IPS-11a (cell line): ENCODE results near the gene TIMELESS.
A peak's percentile ranks its signal among the peaks of the same experiment; 100 is the strongest.
"Not testable (repeated sequence)": the region's sequence is repeated elsewhere in the genome, so short reads cannot be mapped to it uniquely, and the experiment has no call there.

Experiments
- H3K4me3 ChIP-seq: one replicate; pipeline ENCODE4 v1.5.1; 2013; ENCODE audit warnings: low read depth, low read length, control low read depth

The TIMELESS gene, protein sequence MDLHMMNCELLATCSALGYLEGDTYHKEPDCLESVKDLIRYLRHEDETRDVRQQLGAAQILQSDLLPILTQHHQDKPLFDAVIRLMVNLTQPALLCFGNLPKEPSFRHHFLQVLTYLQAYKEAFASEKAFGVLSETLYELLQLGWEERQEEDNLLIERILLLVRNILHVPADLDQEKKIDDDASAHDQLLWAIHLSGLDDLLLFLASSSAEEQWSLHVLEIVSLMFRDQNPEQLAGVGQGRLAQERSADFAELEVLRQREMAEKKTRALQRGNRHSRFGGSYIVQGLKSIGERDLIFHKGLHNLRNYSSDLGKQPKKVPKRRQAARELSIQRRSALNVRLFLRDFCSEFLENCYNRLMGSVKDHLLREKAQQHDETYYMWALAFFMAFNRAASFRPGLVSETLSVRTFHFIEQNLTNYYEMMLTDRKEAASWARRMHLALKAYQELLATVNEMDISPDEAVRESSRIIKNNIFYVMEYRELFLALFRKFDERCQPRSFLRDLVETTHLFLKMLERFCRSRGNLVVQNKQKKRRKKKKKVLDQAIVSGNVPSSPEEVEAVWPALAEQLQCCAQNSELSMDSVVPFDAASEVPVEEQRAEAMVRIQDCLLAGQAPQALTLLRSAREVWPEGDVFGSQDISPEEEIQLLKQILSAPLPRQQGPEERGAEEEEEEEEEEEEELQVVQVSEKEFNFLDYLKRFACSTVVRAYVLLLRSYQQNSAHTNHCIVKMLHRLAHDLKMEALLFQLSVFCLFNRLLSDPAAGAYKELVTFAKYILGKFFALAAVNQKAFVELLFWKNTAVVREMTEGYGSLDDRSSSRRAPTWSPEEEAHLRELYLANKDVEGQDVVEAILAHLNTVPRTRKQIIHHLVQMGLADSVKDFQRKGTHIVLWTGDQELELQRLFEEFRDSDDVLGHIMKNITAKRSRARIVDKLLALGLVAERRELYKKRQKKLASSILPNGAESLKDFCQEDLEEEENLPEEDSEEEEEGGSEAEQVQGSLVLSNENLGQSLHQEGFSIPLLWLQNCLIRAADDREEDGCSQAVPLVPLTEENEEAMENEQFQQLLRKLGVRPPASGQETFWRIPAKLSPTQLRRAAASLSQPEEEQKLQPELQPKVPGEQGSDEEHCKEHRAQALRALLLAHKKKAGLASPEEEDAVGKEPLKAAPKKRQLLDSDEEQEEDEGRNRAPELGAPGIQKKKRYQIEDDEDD

DNA sequence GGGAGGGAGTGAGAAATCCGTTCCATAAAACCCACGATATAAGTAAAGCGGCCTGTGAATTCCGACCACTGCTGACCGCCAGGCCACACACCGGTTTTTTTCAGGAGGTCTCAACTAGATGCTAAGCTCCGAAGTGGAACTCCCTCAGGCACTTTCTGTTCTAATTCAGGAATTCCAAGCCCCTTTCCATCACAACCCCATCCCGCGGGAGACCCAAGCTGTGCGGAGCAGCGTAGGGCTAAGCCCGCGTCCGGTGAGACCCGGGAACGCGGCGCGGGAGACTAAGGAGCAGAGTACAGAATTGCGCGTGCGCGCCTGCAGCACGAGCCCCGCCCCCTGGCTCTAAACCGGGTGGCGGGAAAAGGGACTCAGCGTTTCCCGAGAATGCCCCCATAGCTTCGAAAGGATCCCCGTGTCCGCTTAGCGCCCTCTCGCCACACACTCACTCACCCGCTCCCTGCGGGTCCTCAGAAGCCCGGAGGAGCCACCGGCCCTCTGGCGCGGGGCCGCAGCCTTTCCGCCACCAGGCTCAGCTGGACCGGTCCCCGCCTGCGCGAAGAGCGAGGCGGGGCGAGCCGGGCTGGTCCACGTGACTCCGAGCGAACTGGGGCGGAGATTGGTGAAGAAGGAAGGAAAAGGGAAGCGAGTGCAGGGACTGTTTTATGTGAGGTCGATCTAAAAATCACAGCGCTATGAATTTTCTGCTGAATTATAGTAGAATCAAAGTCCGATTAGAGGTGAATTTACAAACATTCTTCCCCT lies at the start of gene TIMELESS:
Gene TIMELESS, minus strand, starts transcription at position 567 of the 762 bp plus-strand sequence. CDS start 15,256 bp downstream, outside the sequence.
- peak within 1 kb of the TSS; percentile 69 for H3K4me3 ChIP-seq

DNA sequence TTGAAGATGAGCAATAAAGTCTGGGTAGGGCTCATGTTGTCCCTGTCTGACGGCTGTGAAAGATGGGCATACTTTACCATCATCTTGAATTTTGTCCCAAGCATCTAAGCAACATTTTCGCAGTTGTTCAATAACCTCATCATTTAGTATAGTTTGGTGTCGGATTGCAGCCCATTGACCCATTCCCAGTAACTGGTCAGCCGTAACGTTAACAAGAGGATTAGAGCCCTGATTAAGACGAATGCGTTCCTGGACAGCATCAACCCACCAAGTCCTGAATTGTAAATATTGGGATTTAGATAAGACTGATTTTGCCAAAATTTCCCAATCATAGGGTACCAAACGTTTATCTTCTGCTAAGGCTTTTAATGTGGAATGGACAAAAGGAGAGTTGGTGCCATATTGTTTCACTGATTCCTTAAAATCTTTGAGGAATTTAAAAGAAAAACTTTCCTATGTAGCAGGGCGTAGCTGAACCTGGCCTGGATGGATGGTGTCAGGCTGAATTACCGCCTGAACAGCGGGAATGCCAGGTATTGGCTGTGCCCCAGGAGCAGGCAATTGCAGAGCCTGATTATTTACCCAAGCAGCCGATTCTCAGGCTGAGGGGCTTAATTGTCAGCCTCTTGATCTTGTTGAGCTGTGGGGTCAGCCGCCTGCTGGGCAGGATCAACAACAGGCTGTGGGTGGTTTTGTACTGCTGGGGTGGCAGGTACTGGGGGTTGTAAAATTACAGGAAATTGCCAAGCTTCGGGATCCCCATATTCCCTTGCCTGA lies 49.1 kb upstream of the TIMELESS start:
- H3K4me3 ChIP-seq: not testable (repeated sequence)

DNA sequence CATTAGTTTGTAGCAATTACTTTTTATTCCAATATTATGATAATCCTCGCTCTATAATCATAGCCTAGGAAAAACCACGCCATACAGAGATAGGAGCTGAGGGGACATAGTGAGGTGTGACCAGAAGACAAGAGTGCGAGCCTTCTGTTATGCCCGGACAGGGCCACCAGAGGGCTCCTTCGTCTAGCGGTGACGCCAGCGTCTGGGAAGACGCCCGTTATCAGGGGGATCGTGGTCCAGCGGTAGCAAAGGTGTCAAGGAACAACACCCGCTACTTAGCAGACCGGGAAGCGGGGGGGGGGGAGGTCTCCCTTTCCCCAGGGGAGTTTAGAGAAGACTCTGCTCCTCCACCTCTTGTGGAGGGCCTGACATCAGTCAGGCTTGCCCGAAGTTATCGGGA lies 47.5 kb upstream of the TIMELESS start:
- not testable (repeated sequence) for H3K4me3 ChIP-seq

DNA sequence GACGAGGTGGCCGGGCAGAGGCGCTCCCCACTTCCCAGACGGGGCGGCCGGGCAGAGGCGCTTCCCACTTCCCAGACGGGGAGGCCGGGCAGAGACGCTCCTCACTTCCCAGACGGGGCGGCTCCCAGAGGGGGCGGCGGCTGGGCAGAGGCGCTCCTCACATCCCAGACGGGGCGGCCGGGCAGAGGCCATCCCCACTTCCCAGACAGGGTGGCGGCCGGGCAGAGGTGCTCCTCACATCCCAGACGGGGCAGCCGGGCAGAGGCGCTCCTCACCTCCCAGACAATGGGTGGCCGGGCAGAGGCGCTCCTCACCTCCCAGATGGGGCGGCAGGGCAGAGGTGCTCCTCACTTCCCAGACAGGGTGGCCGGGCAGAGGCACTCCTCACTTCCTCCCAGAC lies 45.3 kb upstream of the TIMELESS start:
- not testable (repeated sequence) for H3K4me3 ChIP-seq

DNA sequence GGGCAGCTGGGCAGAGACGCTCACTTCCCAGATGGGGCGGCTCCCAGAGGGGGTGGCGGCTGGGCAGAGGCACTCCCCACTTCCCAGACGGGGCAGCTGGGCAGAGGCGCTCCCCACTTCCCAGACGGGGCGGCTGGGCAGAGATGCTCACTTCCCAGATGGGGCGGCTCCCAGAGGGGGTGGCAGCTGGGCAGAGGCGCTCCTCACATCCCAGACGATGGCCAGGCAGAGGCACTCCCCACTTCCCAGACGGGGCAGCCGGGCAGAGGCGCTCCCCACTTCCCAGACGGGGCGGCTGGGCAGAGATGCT lies 44.8 kb upstream of the TIMELESS start:
- not testable (repeated sequence) for H3K4me3 ChIP-seq

DNA sequence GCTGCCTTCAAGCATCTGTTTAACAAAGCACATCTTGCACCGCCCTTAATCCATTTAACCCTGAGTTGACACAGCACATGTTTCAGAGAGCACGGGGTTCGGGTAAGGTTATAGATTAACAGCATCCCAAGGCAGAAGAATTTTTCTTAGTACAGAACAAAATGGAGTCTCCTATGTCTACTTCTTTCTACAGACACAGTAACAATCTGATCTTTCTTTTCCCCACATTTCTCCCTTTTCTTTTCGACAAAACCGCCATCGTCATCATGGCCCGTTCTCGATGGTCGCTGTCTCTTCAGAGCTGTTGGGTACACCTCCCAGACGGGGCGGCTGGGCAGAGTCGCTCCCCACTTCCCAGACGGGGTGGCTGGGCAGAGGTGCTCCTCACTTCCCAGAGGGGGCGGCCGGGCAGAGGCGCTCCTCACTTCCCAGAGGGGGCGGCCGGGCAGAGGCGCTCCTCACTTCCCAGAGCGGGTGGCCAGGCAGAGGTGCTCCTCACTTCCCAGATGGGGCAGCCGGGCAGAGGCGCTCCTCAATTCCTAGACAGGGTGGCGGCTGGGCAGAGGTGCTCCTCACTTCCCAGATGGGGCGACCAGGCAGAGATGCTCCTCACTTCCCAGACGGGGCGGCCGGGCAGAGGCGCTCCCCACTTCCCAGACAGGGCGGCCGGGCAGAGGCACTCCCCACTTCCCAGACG lies 44.3 kb upstream of the TIMELESS start:
- H3K4me3 ChIP-seq: not testable (repeated sequence)

DNA sequence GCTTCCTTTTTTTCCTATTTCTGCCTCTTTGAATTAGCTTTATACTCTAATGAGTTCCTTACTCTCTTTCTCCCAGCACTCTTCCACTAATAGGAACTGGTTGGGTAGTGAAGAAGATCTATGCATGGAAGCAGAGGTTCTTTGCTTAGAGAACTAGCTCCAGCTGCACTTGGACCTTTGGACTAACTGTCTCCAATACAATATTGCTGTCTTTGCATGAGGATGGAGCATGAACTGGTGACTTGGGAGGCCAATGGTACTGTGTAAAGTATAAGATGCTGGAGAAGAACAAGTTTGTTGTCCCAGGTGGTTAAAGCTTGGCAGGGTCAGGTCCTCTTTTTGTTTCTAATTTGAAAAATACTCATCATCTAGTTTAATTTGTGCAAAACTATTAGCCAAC lies 41.1 kb upstream of the TIMELESS start:
- no peak overlapping the region for H3K4me3 ChIP-seq

DNA sequence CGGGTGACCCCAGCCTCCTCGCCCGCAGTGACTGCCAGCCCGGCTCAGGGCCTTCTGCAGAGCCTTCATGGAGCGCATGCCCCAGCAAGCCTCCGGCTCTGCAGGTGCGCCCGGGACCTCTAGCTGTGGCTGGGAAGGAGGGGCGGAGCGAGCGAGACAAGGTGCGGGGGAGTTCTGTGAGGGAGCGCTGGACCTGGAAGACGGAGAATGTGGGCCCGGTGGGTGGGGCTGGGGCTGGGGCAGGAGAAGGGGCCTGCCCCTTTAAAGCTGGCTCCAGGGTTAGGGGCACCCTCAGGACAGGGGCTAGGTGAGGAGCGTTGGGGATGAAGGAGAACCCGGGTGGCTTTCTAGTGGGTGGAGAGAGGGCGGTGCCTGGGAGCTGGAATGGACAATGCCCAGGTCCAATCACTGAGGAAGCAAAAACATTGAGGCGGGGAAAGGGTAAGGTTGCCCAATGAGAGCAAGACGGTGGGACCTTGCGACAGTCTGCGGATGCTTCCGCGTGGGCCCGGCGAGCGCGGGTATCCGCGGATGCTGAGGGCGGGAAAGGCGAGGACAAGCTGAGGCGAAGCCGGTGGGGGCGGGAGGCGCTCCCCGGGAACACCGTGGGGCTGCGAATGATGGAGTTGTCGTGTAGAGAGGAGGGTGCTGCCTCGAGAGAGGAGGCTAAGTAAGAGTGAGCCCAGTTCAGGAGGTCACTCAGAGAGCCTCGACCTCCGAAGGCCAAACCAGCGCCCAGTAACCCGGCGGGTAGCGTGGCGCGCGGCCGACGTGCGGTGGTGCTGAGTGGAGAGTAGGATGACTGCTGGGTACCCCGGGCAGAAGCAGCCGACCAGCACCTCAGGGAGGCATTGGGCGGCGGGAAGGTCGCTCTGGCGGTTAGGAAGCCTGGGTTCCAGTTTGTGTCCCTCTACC lies 39.1 kb upstream of the TIMELESS start, which contains the start of gene GLS2:
Gene GLS2, minus strand, starts transcription at position 121 of the 915 bp plus-strand sequence. Its CDS starts 43 bp downstream, at position 78.
- peak within 1 kb of the TSS; percentile 77 for H3K4me3 ChIP-seq

DNA sequence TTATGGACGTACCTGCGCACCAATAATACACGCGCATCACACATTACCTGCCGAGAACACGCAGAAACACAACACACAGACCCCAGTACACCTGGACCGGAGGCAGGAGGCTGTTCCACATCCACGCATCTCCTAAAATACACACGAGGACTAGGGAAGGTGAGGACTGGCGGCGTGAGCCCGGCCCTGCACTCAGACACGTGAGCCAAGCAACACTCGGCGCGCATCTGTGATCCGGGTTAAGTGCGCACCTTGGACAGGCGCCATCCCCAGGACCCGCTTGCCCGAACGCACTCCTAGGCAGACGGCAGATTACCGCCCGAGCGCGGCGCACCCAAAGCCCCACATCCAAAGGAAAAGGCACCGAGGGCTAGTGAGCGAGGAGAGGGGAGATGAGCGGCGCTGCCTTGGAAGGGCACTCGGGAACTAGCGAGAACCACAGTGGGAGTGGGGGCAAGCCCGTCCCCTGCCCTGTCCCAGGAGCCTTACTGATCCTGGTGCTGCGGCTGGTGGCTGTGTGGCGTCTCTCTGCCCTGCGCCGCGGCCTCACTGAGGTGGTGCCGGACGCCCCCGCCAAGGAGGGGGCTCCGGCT lies 38.3 kb upstream of the TIMELESS start:
- peak overlapping the region; percentile 77 for H3K4me3 ChIP-seq

DNA sequence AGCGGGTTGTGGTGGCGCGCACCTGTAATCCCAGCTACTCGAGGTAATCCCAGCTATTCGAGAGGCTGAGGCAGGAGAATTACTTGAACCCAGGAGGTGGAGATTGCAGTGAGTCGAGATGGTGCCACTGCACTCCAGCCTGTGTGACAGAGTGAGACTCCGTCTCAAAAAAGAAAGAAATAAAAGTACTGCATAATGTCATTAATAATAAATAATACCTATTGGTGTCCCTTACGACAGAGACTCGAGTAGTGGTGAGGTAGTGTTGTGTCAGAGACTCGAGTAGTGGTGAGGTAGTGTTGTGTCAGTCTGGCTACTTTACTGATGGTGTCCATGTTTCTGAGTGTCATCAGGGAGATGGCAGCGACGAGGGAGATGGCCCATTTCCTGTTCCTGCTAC lies 37.5 kb upstream of the TIMELESS start:
- peak overlapping the region; percentile 77 for H3K4me3 ChIP-seq

DNA sequence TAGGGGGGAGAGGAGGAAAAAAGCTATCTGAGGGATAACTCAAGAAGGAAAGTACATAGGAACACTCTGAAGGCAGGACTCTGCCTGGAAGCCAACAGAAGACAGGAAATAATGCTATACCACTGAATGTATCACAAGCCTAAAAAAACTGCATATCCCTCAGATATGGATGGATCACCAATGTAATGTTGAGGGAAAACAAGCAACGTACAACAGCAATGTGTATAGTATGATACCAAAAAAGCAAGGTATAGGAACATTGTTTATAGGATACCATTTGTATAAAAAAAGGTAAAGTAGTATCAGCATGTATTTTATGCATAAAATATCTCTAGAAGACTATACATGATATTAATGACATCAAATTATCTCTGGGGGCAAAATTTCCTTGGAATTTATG lies 35.3 kb upstream of the TIMELESS start:
- no peak overlapping the region for H3K4me3 ChIP-seq

DNA sequence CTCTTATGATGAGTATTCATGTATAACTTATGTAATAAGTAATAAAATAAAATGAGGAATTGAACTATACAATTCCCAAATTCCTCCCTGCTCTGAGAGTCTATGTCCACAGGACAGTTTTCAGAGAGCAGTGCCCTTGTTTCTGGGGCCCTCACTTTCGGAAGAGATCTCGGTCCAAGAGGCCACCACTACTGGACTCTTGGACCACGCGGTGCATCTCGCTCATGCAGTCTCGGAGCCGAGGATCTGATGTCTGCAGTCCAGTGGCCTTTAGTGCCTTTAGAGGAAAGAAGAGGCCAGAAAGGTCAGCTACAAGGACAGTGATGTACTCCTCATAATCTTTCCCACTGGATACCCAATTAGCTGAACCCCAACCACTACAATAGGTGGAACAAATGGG lies 30.4 kb upstream of the TIMELESS start:
- H3K4me3 ChIP-seq: no peak overlapping the region

DNA sequence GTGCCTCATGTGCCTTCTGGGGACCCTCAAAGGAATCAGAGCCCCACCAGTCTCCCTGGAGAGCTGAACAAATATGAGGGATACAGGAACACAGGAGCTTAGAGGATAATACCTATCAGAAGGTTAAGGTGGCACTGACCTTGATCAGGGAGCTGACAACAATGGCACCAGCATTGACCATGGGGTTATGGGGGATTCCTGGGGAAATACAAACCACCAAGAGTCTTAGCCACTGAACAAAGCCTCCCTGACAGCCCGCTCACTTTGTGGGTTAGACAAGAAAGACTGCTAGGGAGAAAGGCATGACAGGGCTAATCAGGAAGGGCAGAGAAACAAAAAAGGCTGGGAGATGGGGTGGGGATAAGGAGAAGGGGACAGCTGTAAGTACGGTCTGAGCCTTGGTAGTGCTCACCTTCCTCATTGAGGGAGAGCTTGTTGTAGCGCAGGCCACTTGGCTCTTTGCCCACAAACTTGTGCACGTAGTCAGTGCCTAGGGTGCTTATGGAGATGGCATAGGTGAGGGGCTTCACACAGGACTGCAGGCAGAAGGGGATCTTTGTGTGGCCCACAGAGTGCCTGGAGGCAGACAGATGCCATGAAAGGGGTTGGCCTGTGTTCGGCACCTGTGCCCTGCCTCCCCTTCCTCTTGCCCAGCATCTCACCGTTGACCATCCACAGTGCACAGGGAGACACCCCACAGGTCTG lies 28.4 kb upstream of the TIMELESS start:
- H3K4me3 ChIP-seq: no peak overlapping the region

DNA sequence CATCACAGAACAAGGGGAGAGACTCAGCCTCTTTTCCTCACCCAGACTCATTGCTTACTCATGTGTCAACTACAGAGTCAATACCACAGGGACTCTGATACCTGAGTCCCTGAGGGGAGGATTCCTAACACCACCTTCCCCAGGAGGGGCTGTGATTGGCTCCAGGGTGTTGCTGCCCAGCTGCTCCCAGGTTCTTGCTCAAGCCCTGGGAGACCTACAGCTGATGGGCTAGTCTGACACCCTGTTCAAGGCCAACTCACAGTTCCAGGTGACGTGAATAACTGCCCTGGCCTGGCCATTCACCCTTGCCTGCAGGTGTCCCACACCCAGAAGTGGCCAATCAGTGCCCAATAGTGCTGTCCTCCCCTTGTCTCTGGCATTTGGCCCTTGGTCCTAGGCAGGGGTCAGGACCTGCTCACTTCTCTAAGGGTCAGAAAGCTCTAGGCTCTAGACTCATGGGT lies 27.8 kb upstream of the TIMELESS start:
- H3K4me3 ChIP-seq: no peak overlapping the region

DNA sequence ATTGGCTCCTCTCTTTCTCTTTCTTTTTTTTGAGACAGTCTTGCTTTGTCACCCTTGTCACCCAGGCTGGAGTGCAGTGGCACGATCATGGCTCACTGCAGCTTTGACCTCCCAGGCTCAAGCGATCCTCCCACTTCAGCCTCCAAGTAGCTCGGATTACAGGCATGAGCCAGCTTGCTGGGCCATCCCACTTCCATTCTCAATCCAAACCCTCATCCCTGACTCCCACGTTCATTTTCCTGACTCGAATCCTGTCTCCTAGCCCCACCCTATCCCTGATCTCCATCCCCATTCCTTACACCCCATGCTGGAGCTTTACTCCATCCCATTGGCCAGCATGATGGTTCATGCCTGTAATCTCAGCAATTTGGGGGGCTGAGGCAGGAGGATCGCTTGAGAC lies 26.9 kb upstream of the TIMELESS start:
- no peak overlapping the region for H3K4me3 ChIP-seq

DNA sequence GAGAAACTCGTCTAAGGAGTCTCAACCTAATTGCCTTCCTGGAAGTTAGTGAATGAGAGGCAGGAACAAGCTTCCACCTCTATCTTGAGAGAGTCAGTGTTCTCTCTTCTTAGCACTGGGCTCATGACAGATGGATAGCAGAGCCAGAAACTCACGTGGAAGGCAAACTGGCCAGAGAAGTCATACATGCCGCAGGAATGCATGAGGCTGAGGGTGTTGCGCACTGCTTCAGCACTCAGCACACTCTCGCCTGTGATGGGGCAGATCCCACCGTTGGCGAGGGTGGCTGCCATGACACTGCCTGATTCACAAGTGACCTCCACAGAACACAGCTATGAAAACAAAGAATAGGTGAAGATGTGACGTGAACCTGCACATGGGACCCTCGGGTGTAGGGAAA lies 25.2 kb upstream of the TIMELESS start:
- H3K4me3 ChIP-seq: no peak overlapping the region
